ENCODE results near the gene FANCC.
"Not testable (repeated sequence)": the region's sequence is repeated elsewhere in the genome, so short reads cannot be mapped to it uniquely, and the experiment has no call there.

FANCC gene

DNA sequence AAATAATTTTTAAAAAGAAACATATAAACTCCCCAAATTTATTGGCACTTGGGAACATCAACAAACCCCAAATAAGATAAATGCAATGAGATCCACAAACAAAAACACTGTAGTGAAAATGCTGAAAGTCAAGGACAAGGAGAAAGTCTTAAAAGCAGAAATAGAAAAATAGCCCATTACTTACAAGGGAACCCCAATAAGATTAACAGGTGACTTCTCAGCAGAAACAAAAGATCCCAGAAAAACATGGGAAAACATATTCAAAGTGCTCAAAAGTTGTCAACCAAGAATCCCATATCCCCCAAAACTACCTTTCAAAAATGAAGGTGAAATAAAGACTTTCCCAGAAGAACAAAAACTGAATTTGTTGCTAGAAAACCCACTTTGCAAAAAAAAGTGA, 40.0 kb downstream of the FANCC start:
- no peak for FAIRE-seq

DNA sequence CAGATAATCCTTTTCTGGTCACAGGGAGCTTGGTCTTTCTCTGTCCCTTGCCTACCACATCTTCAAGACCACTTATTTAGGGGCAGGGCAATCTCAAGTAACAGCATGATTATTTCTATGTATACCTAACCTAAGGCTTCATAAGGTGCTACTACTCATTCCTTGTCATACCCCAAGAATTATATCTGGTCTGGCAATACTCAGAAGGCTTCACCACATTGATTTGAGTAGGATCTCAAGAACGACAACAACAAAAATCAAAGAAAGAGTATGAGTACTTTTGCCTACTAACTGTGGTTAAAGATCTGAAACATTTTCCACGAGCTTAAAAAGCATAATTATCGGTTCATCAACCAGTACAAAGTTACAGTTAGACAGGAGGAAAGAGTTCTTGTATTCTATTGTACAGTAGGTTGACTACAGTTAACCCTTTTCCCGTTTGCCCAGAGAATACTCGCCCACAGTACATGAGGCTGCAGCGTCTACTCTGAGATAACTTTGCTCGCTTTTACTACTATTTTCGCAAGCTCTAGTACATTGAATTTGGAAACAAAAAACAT, 41.0 kb downstream of the FANCC start:
- no peak for FAIRE-seq

GRCh38 chr9:95274160-95274559, 43.3 kb downstream of the FANCC start:
- FAIRE-seq: not testable (repeated sequence)

DNA sequence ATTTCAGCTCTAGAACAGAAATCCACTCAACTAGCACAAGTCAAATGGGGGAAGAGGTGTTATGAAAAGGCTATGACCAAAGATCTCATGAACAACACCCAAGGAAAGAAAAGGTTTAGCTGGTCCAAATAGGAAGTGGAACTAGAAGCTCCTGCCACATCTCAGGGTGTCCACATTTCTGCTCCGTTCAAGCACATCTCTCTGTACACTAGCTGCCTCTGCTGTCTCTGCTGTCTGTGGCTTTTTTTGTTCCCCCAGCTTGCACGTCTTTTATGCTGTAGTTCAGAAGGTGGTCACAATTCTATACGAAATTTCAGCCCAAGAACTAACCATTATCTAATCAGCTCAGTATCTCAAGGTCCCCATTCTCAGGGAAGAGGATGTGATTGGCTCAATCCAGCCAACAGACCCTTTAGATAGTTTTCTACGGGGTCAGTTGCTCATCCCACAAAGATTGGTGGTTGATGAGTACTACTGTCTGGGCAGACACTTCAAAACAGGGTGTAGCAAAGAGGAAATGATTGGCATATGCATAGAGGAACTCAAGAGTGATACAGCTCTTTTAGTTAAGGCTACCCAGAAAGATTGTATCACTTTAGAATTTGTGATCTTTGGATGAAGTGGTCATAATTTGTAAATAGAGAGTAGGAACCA, 44.0 kb downstream of the FANCC start:
- FAIRE-seq: no peak

DNA sequence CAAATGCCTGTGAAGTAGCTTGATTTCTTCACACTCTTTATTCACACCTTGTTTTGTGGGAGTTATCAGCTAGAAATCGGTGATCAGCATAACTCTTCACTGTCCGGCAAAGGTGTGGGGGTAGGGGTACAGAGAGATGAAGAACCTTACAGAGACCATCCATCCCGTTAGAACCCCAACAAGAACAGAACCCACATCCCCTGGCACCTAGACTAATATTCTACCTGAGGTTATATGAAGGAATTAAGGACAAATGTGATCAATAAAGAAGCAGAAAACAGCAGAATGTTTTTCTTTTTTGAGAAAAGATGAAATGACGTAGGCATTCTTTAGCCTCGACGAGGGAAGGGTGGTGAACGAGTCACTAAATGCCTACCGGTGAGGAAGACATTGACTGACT, 44.7 kb downstream of the FANCC start:
- no peak for FAIRE-seq

- FAIRE-seq: no peak
Measured at GRCh38 chr9:95270790-95271189, 46.7 kb downstream of the FANCC start.

- not testable (repeated sequence) for FAIRE-seq
Measured at GRCh38 chr9:95269803-95270773, 47.4 kb downstream of the FANCC start.

DNA sequence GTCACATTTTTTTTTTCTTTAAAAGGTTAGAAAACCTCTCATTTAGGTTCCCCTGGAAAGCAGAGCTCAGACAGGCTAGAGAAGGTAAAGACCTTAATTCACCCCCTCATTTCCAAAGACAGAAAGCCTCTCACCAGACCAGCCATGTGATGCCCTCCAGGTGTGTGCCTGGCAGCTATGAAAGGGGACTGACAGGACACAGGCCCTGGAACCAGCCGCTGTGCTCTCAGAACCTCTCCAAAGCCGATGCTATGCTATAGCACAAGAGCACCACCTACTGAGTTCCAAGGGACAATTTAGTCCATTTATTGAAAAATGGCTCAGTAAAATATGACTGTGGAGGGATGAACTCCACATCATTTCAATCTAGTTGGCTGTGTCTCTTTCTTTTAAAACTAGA, 48.8 kb downstream of the FANCC start:
- FAIRE-seq: no peak

- no peak for FAIRE-seq
Measured at GRCh38 chr9:95266649-95267048, 50.9 kb downstream of the FANCC start.

GRCh38 chr9:95265960-95266359, 51.5 kb downstream of the FANCC start:
- FAIRE-seq: no peak

DNA sequence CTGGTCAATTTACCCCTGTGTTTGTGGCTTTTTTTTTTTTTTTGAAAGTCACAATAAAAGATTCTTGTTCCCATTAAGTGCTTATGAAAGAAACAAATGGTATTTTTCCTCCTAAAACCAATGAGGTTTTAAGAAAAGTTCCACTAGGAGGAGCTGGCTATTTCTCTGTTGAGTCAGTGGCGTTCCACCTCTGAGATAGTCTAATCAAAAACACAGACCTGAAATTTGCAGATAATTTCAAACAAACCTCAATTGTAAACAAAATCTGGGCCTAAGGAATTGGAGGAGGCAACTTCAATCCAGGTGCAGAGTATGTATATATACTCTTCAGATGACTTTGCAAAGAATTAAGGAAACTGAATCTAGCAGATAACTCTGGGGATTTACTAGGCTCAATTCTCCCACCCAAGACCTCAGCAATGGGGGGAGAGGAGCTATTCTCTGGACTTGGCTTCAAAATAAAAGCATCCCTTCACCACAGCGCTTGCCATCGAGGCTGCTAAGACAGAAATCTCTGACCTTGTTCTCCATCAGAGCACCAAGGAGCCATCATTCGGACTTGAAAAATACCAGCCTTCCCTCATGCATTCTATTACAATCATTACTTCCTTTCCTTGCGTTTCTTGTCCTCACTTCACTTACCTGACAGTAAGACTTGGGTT, 52.4 kb downstream of the FANCC start:
- FAIRE-seq: peak; percentile 90

GRCh38 chr9:95261890-95262289, 55.6 kb downstream of the FANCC start:
- FAIRE-seq: no peak

- FAIRE-seq: no peak
Measured at GRCh38 chr9:95250462-95251221, 66.9 kb downstream of the FANCC start.

DNA sequence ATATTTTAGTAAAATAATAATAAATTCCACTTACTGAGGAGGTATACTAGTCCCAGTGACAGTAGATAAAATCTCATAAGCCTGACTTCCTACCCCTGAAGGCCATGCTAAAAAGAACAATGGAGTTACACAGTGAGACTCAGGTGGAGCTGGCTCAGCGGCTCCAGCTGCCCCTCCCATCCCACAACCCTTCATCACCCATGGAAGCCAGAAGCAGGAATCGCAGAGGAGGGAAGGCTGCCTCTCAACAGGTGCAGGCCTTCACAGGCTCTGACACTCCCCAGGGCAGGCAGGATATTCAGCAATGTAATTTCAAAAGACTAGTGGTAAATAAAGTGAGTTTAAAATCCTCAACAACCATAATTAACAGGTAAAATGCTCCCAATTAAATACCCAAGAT, 67.5 kb downstream of the FANCC start:
- no peak for FAIRE-seq

DNA sequence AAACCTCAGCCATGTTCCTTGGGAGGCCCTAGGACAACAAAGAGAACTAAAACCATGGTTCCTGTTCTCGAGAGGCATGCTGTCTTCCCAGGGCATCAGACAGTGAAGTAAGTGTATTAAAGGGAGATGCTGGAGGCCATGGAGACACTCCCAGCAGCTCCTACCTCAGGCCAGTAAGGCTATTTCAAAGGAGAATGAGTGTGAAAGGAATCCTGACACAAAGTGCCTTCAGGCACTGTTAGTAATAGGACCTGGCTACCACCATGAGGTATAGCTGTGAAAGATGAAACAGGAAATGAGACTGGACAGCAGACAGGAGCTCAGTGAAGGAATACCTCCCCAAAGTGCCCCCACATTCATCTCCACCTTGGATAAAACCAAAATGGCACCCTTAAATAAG, 71.0 kb downstream of the FANCC start:
- no peak for FAIRE-seq

- FAIRE-seq: no peak
Measured at GRCh38 chr9:95242613-95243012, 74.9 kb downstream of the FANCC start.

GRCh38 chr9:95239071-95239470, 78.4 kb downstream of the FANCC start:
- FAIRE-seq: no peak

DNA sequence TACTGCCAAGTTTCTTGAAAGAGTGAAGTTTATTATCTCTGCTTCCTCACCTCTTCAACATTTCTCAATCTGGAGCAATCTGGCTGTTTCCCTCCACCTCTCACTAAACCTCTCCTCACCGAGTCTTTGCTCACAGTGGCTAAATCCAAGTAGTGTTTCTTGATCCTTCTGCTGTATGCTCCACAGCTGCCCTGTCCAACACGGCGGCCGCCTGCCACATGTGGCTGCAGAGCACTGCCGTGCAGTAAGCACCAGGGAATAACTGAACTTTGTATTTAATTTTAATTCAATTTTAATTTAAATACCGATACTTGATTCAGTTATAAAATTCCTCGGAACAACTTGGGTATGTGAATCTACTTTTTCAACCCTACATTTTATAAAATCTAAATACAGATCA, 80.2 kb downstream of the FANCC start:
- FAIRE-seq: no peak

DNA sequence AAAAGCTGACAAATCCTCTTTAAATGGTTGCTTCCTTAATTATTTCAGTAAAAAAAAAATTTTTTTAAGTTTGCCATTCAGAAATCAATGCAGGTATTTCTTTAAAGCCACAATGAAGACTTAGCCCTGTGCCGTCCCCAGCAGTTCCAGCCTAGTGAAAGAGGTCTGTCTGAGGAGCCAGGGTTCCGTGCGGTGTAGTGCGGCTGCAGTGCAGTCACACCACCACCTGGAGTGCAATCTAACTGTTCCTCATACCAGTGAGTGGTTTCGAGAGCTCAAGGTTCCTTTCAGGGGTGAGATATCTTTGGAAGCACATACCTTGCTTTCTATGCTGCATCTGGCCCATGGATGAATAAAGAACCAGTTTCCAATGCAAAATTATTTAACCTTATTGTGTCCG, 87.5 kb downstream of the FANCC start:
- no peak for FAIRE-seq

- FAIRE-seq: no peak
Measured at GRCh38 chr9:95229230-95229915, 88.1 kb downstream of the FANCC start.

DNA sequence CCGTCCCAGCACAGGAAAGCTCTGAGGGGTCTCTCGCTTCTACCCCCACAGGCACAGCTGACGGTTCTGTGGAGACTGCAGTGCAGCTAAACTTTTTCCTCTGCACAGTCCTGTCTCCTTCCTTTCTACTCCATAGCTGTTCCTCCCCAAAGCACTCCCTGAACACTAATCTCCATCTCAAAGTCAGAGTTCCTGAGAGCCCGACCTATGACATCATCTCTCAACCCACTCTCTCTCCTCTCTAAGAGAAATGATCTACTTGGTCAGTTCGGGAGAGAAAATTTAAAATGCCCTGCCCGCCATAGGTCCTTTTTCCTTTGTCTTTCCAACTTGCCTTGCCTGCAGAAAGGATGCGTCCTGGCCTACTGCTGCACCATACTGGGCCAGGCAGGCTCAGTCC, 90.6 kb downstream of the FANCC start:
- no peak for FAIRE-seq

- no peak for FAIRE-seq
Measured at GRCh38 chr9:95225726-95226106, 91.8 kb downstream of the FANCC start.
